Measurements from ENCODE around the gene NEDD8.

The NEDD8 gene

DNA sequence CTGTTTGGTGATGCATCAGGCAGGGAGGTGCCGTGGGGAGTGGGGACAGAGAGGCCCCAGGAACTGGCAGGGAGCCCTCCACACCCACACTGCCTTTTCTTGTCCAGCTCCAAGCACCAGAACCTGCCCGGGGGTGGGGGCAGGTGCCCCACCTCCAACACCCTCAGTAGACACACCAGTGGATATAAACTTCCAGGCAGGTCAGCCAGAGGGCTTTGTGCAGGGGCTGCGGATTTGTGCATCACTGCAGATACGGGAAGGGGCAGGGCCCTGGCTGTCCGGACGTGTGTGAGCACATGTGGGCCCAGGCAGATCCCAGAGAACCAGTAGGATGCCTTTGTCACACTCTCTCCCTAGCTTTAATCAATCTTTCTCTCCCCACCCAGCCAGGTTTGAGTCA is 32.1 kb upstream of the NEDD8 start:
- no peak for FAIRE-seq
- DNase-seq (ENCODE audit: insufficient read length, low spot score): no peak

DNA sequence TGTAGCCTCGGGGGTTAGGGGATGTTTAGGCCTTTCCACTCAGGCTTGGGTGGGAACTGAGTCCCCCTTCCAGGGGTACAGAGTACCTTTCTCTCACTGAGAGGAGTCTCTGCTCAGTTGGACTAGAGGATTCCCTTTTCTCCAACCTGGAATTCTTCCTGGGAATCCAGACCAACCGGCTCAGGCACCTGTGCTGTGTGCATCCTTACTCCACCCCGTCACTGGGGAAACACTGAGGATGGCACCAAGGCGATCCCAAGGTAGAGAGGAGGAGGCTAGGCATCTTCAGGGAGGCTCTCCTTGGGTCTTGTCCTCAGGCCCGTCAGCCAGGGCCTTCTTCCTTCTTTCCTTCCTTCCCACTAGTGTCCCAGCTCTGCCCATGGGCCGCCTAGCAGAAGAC is 31.7 kb upstream of the NEDD8 start:
- DNase-seq (ENCODE audit: insufficient read length, low spot score) (no peak), FAIRE-seq (no peak)

DNA sequence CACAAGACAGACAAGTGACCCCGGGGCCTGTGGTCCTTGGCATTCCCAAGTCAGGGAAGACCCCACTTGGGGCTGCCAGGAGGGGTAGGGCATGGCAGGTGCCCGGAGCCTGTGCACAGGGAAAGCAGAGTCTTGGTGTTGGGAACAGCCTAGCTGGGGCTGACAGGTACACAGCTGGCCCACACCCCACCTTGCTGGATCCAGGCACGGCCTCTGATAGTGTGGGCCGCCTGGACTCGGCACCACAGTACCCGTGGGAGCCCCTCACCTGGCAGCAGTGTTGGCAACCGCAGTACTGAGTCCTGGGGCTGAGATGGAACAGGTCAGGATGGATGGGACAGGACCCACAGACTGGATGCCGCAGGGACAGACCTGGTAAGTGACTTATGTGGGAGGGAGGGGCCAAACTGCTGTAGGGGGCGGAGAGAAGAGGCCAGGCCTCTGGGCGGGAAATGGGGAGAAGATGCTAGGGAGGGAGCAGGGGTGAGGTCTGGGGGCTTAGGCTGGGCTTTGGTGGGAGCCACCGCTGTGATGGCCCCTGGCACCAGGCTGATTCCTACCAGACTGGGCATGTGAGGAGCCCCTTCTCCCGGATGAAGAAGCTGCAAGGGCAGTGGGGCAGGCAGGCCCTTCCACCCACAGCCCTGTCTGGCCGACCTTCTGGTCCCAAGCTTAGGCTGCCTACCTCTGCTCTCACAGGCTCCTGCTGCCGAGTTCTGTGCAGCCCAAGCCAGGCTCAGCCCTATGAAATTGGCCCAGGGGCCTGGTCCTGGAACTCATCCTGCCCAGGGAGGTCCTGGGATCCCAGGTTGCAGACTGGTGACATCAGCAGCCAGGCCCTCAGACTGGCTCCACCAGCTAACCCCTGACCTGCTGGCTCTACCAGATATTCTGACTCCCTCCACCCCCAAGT is 30.9 kb upstream of the NEDD8 start, which contains the start of gene TGM1:
Gene TGM1, minus strand, starts transcription at position 357 of the 913 bp plus-strand sequence. CDS start 825 bp downstream, outside the sequence.
- FAIRE-seq: no peak

DNA sequence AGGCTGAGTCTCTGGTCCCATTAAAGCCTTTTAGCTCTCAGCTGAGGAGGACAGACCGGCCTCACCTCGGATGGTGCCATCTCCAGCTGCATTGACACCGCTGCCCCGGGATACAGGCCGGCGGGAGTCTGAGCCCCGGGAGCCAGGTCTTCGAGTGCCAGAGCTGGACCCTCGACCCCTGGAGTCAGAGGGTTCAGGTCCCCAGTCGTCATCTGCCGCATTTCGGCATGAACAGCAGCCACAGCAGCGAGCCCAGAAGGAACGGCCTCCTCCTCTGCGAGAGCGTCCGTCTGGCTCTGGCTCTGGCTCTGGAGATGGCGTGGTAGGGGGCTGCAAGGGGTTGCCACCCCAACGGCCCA is 29.8 kb upstream of the NEDD8 start:
- FAIRE-seq: no peak
- no peak for DNase-seq (ENCODE audit: insufficient read length, low spot score)

More for the DNA sequence above, 30.9 kb upstream of the NEDD8 start, which contains the start of gene TGM1:
- DNase-seq (ENCODE audit: insufficient read length, low spot score): no peak

DNA sequence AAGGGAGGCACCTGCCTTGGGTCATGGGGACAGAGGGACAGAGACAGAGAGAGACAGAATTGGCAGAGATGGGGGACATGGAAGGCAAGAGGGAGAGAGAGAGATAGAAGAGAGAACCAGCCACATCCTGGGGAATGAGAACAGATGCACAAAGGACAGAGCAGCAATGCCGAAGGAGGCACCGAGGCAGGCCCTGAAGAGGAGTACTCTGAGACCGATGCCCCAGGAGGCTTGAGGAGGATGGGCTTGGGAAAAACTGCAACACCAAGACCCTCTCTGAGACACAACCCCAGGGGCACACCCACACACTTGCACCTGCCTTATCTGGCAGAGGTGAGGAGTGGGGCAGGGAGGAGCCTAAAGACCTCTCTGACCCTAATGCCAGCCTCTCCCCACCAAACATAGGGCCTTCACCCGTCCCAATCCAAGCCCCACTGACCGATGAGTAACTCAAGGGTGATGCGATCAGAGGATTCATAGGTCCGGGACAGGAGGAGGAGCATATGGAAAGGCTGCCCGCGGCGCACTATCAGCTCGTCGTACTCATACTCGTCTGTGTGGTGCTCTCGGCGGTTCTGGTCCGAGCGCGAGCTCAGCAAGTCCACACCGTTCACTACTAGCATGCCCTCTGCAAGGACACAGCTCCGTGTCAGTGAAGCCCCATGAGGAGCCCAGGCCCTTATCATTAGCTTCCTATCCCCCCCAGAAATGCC is 29.2 kb upstream of the NEDD8 start:
- no peak for FAIRE-seq

DNA sequence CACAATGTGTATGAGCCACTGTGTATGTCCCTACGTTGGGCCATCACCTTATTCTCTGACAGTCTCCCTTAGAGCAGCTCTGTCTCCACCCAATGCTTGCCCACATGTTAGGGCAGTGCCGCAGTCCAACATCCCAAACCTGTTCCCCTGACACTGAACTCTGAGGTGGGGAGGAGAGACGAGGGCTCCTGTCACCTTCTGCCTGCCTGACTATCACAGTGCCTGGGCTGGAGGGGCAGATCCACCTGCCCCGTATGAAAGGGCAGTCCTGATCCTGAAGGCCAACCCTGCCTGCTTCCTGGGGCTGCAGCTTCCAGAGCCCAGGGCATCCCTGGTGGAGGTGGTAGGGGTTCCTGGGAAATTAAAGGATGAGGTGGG is 28.6 kb upstream of the NEDD8 start:
- FAIRE-seq (no peak), DNase-seq (ENCODE audit: insufficient read length, low spot score) (no peak)

More for the DNA sequence above, 29.2 kb upstream of the NEDD8 start:
- DNase-seq (ENCODE audit: insufficient read length, low spot score): no peak

DNA sequence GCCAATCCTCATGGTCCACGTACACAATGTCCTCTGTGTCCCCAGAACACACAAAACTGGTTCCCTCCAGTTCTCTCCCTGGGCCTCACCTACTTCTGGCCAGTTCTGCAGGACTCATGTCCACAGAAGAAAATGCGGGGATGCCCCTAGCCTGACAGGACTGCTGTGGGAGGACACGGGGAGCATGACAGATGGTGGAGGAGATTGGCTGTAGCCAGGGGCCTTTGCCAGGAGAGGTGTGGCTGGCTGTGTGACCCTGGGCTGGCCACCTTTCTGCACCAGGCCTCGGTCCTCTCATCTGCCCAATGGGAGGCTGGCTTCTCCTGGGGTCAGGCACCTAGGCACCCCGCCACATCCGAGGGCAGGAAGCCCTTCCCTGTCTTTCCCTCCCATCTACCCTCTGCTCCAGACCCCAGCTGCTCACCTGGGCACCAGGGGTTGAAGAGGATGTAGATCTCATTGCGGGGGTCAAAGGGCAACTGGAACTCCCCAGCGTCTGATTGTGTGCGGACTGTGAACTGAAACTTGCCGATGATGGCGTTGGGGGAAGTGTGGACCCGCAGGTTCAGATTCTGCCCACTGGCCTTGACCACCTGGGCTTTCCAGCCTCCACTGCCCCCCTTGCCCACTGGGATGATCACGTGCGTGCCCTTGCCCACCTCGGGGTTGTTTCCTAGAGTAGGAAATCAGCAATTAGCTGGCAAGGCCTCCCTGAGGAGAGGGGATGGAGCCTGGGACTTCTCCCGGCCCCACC is 28.0 kb upstream of the NEDD8 start:
- FAIRE-seq (no peak), DNase-seq (ENCODE audit: insufficient read length, low spot score) (no peak)

DNA sequence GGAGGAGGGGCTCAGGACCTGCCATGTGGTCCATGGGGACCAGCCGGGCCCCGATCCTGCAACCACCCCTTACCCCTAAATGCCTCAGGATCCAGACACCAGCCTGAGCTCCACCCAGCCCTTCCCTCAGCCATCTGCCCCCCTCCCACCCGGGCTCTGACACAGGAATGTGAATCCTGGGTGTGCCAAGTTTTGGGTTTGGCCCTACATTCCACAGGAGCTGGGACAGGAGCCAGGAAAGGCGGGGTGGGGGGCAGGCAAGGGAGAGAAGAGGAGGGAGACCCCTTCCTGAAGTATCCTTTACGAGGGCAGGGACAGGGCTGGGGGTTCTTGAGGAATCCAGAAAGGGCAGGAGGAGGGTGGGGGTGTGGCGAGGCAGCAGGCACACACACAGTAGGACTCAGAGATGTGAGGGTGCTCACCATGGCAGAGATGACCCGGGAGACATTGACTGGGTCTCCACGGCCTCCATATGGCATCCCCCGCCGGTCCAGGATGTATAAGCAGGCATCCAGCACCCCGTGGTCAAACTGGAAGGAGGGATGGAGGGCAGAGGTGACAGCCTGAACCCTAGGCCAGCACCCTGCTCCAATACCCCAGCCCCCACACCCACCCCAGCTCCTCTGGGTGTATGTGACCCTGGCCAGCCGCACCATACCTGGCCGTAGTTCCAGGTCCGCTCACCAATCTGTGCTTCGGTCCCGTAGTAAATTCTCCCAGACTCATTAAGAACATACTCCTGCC is 27.3 kb upstream of the NEDD8 start:
- no peak for FAIRE-seq
- DNase-seq (ENCODE audit: insufficient read length, low spot score): no peak

DNA sequence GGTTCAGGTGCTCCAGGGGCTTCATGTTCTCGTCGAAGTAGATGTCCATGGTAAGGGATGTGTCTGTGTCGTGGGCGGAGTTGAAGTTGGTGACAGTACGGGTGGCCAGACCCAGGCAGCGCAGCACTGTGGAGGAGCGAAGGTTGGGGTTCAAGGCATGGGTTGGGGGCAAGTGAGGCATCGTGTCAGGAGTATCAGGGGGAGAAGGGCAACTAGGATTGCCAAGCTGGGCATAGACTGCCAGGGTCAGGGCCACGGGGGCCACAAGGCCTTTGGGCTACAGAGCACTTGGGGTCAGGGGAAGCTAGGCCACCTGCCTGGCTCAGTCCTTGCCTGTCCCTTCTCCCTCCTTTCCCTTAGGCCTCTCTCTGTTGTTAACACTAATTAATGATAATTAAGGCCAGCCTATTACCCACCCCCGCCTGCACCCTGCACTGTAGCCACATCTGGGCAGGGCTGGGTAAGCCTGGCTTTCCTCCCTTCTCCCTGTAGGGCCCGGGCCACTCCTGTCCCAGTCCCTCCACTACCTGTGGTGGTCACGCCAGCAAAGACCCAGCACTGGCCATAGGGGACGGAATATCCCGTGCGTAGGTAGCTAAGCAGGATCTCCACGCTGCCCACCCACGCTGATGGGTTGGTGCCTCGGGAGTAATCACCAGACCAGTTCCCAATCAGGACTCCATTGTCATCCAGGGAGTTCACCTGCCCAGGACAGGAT is 26.5 kb upstream of the NEDD8 start:
- DNase-seq (ENCODE audit: insufficient read length, low spot score): no peak
- FAIRE-seq: no peak

DNA sequence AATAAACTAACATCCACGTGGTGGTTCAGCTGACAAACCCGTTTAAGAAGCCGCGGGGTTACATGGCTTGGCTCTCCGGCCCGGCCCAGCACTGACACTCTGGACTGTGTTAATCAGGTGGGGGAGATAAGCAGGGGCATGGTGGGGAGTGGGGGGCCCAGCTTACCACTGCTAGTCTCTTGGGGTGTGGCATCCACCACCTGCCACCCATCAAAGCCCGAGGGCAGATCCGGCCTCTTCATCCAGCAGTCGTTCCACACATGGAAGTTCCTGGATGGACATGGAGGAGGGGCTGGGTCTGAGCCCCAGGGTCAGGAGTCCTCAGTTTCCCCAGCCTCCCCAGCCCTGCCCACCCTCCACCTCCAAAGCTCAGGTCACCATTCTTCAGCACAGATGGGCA is 26.0 kb upstream of the NEDD8 start:
- FAIRE-seq (no peak), DNase-seq (ENCODE audit: insufficient read length, low spot score) (no peak)

DNA sequence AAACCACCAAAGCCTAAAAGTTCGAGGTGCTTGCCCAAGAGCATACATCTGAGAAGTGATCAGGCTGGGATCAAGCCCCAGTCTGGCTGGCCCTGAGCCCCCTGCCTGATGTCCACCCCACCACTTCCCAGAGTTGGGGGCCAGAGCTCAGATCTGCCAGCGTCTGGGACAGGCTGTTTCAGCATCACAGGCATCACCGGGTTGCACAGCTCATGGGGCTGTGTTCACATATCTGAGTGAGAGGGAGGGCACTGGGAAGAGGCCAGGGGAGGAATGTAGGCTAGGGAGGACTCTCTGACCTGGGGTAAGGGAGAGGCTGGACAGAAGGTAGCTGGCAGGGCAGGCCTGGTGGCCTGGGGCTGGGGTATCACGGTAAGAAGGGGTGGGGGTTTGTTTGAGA is 24.8 kb upstream of the NEDD8 start:
- FAIRE-seq (no peak), DNase-seq (ENCODE audit: insufficient read length, low spot score) (no peak)

DNA sequence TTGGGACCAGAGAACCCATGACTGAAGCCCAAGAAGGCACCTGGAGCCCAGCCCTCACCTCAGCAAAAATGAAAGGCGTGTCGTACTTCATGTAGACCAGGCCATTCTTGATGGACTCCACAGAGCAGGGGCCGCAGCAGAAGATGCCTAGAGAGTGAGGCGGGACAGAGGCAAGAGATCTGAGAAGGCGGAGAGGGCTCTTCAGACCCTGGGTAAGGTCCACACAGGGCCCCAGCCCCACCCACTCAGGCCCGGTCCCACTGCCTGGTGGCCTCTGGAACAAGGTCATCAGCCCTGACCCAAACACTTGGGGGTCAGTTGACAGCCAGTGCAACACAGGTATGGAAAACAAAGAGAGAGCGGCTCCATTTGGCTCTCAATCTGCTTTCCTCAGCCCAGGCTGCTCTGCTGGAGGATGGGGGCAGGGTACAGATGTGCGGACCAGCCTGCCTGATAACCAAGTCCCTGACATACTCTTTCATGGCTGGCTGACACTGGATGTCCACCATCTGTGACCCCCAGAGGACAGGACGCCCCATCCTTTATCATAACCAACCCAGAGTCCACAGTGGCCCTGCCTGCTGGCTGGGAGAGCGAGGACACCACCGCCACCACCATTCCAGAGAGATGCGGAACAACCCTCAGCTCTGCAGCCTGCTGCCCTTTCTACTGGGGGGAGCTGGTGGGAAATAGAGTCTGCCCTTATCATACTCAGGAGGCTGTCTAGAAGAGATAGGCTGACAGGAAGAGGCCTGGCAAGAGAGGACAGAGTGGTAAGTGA is 24.0 kb upstream of the NEDD8 start:
- DNase-seq (ENCODE audit: insufficient read length, low spot score) (no peak), FAIRE-seq (no peak)

DNA sequence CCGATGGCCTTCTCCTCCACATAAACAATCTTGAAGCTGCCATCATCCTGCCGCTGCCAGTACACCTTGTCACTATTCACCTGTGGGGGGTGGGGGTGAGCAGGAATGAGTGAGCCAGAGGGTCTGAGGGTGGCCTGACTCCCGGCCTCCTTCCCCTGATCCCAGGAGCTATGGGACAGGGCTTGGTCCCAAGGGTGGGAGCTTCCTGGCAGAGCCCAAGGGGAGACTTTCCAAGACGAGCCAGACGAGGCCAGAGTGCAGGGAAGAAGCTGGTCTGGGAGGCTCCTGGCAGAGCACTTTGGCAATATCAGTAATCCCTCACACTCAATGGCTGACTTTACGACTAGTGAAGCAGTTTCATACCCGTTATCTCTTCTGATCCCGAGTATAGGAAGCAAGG is 23.3 kb upstream of the NEDD8 start:
- DNase-seq (ENCODE audit: insufficient read length, low spot score) (no peak), FAIRE-seq (no peak)

DNA sequence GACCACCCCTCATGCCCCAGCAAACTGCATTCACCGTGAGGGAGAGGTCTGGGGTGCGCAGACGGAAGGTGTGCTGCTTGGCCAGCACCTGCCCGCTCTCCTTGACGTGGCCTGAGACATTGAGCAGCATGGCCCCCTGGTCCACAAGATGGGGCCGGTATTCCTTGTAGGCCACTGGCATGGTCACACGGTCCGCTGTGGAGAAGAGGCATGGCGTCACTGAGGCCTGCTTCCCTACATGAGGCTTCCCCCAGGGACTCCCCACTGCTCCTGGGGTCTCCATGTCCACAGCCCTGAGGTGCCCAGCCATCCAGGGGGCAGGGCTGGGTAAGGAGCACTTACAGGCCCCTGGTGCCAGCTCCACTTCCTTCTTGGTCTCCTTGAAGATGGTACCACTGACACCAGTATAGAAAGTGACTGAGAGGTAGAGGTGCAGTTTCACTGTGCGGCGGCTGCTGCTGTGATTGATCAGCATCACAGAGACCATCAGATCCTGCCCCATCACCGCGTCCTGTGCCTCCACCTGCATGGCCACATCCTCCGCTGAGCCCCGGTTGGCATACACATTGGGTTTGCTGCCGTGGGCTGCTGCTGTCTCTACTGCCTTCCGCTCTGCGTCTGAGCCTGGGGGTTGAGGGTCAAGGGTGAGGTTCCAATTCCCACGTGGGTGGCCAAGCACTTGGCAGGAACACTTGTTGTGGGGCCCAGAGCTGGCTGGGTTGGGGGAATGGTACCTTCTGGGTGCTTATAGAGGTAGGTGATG is 22.6 kb upstream of the NEDD8 start:
- no peak for FAIRE-seq

DNA sequence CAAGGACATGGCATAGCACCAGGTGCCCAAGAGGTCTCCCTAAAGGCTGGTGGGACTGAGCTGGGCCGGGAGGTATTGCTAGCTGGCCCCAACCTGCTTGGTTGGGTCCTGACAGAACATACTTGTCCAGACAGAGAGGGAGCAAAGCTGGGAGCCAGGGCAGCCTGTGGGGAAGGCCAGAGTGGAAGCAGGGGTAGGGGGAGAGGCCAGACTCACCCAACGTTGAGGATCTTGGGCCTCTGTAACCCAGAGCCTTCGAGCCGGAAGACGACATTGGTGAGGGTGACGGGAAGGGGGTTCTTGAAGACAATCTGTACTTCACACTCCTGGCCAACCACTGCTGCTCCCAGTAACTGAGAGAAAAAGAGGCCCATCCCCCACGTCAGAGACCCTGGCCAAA is 21.8 kb upstream of the NEDD8 start:
- FAIRE-seq: no peak
- no peak for DNase-seq (ENCODE audit: insufficient read length, low spot score)

More for the DNA sequence above, 22.6 kb upstream of the NEDD8 start:
- no peak for DNase-seq (ENCODE audit: insufficient read length, low spot score)

DNA sequence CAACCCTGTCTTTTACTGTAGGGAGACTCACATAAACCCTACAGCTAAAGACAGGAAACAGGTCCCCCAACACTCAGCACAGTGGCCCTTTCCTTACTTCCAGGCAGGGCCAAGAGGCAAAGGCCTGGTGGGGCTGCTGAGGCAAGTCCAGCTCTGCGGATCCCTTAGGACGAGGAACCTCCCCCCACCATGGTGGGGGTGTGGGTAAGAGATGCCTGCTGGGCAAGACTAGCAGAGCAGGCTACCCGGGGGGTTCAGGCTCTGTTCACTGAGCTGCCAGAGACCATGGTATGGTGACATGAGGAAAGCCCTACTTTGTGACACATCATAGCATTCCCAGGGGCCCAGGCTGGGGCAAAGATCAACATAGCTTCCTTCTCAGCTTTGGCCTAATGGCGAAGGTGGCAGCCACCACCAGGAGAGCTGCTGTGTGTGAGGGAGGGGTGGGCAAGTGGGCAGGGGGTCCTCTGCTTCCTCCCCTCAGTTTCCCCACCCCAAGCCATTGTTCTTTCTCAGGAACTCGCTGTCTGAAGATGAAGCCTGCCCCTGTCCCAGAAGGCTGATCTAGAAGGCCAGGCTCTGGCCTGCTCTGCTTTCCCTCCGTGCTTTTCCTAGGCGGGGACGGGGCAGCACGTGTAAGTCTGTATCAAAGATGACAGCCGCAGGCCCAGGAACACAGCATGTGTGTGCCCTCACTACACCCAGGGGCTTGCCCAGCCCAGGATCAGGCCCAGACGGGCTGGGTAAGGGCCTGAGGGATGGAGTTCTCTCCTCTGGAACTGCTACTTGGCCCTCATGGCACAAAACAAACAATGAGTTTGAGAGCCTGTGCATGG is 20.3 kb upstream of the NEDD8 start:
- FAIRE-seq (no peak), DNase-seq (ENCODE audit: insufficient read length, low spot score) (no peak)

DNA sequence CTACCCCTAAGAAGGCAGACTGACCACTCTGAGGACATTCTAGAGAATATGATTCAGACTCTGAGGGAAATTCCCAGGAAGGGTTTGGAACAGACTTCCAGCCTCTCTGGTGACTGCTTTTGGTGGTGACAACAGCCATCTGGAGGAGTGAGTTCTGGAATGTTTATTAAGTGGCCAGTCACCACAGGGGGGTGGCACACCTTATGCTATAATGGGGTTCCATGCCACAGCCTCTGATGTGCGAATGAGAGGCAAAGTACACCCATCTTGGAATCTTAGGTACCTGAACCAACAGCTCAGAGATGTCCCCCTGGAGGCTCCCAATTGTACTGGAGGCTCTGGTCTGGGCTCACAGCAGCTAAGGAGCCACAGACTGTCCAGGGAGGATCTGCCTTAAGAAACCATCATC is 19.7 kb upstream of the NEDD8 start:
- DNase-seq (ENCODE audit: insufficient read length, low spot score): no peak
- FAIRE-seq: no peak

DNA sequence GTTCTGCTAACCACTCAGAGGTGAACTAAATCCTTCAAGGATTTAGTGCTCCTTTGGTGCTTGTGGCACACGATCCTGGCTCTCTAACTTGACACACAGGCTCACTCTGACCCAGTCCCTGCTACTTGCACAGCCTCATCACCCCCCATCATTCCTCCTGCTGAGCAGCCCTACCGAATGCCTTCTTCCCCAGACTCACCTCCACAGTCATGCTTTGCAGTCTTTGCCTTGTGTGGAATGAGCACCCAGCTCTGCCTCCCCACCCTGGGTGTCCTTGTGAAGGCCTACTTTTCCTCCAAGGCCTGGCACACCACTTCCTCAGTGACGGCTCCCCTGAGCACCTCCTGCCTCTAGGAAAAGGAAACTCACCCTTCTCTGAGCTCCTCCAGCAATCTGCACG is 18.2 kb upstream of the NEDD8 start:
- FAIRE-seq: no peak

More for the DNA sequence above, 18.2 kb upstream of the NEDD8 start:
- no peak for DNase-seq (ENCODE audit: insufficient read length, low spot score)
